Erythroblast (primary cell): ENCODE results near the gene PLCG1.

Source experiments
- DNase-seq, 2 experiments: peaks; one replicate each; lab custom pipeline; 2025; lab: John Stamatoyannopoulos, UW
- GATA1 ChIP-seq: IDR thresholded peaks from 2 replicates; pipeline ENCODE4 v1.6.1; 2011; ENCODE audit warnings: low read depth, mild to moderate bottlenecking, control low read depth, low read length, moderate library complexity
- POLR2A ChIP-seq: IDR thresholded peaks from 2 replicates; pipeline ENCODE4 v1.6.1; 2011; ENCODE audit warnings: mild to moderate bottlenecking, low read length

PLCG1 gene

DNA sequence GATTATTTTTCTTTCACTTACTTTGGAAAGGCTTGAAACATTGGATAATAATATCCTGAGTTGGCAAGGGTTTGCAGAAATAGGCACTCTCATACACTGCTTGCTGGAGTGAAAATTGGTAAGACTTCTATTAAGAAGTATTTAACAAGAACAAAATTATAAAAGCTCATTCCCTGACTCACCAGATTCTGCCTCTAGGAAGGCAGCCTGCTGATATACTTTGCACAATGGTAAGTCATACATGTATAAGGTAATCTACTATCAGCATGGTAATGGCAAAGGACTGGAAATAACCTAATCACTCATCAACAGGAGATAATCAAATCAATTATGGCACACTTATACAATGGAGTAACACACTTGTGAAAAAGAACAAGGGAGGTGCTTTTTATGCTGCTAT lies 85.8 kb downstream of the PLCG1 start:
- TF ChIP-seq GATA1 (no peak), POLR2A (no peak)
- no peak for DNase-seq

DNA sequence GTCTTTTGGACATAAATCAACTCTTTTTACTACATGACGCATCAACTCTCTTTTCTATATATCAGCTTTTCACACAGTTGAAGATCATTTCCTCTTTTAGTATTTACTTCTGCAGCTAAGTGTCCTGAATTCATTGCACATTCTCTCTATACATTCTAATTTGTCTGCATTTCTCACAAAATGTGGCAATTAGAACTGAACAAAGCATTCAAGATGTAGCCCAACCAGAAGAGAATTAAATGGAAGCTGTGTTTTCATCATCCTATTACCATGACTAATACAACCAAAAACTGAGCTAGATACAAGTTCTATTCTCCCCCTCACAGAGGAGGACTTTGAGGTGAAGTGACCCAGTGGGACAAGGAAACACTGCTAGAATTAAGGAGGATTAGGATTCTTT lies 86.9 kb downstream of the PLCG1 start:
- DNase-seq: no peak
- TF ChIP-seq GATA1 (no peak), POLR2A (no peak)

DNA sequence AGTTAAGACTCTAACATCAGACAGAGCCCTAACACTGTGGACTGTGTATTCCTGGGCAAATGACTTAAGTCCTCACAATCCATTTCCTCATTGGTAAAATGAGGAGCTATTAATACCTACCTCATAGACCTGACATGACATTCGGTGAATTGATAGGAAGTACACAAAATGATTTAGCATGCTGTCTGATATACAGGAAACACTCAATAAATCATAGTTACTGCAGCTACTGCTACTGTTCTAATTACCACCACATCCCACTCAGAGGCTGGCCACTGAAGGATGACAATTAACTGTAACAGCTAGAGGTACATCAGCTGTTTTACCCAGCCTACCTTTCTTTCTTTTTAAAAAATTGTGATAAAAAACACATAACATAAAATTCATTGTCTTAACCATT lies 87.7 kb downstream of the PLCG1 start:
- no peak for DNase-seq
- TF ChIP-seq POLR2A: no peak
- no peak for TF ChIP-seq GATA1

DNA sequence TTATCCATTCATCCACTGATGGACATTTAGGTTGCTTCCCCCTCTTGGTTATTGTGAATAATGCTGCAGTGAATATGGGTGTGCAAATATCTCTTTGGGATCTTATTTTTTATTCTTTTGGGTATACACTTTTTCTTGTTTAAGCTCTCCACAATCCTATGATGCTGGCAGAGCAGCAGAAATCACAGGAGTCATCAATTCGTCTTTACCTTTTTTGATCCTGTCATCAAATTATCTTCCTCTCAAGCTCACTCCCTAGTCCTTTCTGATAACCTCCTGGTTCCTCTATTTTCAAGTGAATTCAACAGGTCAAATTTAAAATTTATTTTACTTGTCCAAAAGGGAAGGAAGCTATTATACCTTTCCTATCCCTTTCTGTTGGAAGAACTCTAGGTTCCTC lies 89.1 kb downstream of the PLCG1 start:
- TF ChIP-seq GATA1 (no peak), POLR2A (no peak)
- no peak for DNase-seq
